Measurements from ENCODE around the gene TMEM50B.
"Not testable (repeated sequence)": the region's sequence is repeated elsewhere in the genome, so short reads cannot be mapped to it uniquely, and the experiment has no call there.

TMEM50B gene

DNA sequence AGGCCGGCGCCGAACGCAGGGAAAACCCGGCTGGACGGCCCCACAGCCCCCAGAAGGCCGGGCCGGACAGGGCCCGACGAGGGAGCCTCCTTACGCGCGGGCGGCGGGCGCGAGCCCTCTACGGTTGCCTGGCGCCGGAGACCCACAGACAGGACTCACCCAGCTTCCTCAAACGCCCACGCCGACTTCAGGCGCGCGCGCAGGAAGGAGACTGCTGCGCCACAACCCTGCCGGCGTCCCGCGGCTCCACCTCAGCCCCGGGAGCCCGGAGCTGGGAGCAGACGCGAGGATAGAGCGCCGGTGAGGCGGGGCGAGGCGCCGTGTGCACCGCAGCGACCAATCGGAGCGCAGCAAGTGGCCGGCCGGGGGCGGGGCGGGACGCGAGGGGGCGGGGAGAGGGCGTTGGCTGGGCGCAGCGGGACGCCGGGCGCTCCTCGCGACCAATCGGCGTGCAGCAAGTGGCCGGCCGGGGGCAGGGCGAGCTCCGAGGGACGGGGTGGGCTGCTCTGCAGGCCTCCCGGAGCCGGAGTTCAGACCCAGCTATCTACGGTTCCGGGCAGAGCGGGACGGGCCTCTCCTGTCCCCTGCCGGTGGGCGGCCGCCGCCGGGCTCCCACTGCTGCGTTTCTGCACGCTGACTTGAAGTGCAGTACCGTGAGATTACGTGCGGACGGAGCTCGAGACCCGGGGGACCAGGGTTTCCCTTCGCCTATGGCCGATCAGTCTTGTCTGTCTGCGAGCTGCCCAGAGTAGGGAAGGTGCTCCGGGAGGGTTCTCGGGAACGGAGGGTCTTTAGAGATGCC is at the start of gene TMEM50B:
Gene TMEM50B (minus strand): TSS at position 296 of the 802 bp plus-strand sequence. CDS start 11,089 bp downstream, outside the sequence.
- peak; percentile 95 to 98 for ATAC-seq

DNA sequence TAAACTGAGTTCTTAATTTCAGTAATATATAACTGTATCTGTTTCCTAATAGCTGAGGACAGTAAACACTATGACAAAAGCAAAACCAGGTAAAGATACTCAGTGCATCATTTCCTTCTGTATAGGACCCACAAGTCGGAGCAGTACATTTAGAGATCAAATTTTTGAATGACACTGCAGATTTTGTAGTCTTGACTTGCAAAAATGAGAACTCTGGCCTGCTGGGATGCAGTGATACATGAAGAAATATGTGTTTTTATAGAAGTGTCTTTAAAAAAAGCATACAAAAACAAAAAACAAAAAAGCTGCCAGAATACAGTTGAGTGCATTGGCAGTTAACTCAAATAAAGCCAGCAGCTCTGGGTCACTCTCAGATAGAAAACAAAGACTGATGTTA is 43.2 kb upstream of the TMEM50B start:
- ATAC-seq, result no peak

GRCh38 chr21:33522297-33522952 is 42.7 kb upstream of the TMEM50B start:
- no peak for ATAC-seq

DNA sequence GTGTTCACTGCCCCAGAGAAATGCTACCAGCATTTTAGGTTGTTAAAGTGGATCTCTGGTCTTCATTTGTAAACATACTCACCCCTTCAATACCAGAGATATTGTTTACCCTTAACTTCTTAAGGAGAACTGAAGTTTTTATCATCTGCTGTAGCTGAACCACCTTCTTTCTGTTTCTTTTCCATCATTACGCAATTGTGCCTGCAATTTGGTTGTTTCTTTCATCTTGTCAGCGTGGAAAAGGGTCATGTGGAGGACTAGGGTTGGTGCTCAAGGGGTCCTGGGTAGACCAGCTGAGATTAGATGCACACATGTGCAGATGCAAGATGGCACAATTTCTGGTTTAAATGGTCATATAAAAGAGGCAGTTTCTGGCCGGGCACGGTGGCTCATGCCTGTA is 39.1 kb upstream of the TMEM50B start:
- ATAC-seq, result no peak

GRCh38 chr21:33514229-33514628 is 34.5 kb upstream of the TMEM50B start:
- peak; percentile 38 to 53 for ATAC-seq

DNA sequence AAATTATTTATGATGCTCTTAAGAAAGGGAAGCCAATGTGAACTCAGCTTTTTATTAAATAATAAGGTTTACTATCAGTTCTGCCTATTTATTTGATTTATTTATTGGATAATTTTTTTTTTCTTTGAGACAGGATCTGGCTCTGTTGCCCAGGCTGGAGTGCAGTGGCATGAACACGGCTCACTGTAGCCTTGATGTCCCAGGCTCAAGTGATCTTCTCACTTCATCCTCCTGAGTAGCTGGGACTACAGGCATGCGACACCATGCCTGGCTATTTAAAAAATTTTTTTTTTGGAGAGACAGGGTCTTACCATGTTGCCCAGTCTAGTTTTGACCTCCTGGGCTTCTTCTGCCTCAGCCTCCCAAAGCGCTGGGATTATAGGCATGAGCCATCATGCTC is 32.7 kb upstream of the TMEM50B start:
- ATAC-seq, result no peak

DNA sequence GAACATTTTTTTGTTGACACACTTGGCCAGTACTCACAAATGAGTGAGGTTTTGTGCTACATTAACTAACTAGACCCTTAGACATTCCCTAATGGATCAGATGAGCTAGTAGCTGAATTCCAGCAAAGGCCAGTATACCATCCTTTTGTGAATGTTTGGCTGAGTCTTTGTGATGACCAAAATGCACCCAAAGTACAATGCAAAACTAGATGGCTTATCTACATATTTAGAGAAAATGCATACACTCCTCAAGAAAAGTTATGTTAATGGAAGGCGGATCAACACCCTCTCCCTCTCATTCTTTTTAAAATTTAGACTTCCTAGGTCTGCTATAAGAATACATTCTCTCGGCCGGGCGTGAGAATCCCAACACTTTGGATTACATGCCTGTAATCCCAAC is 31.9 kb upstream of the TMEM50B start:
- no peak for ATAC-seq

GRCh38 chr21:33510826-33511225 is 31.1 kb upstream of the TMEM50B start:
- ATAC-seq, result no peak

GRCh38 chr21:33507003-33507402 is 27.2 kb upstream of the TMEM50B start:
- ATAC-seq, result not testable (repeated sequence)

- ATAC-seq, result no peak
Observed at GRCh38 chr21:33505833-33506232, 26.1 kb upstream of the TMEM50B start.

- ATAC-seq, result no peak
Observed at GRCh38 chr21:33496345-33496744, 16.6 kb upstream of the TMEM50B start.

GRCh38 chr21:33495743-33496142 is 16.0 kb upstream of the TMEM50B start:
- ATAC-seq, result no peak

DNA sequence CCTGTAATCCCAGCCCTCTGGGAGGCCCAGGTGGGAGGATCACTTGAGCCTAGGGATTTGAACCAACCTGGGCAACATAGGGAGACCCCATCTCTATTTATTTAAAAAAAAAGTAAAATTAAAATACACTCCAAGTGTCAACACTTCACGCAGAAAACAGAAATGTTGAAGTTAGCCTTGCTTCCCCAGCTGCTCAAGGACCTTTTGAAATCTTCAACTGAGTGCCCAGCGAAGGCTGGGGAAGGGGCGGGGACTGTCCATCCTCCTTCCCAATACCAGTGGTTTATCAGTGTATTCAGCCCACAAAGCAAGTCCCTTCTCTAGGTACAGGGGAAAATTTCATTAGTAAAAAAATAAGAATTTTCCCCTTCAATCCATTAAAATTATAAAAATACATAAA is 14.0 kb upstream of the TMEM50B start:
- no peak for ATAC-seq

GRCh38 chr21:33492571-33492970 is 12.8 kb upstream of the TMEM50B start:
- no peak for ATAC-seq

- ATAC-seq, result peak; percentile 98
Observed at GRCh38 chr21:33491373-33492102, 11.8 kb upstream of the TMEM50B start, which contains the start of gene DNAJC28. DNAJC28 (minus strand) TSS chr21:33491716; CDS start chr21:33489393, 2,323 bp downstream.

GRCh38 chr21:33490991-33491372 is 11.2 kb upstream of the TMEM50B start:
- ATAC-seq, result no peak

DNA sequence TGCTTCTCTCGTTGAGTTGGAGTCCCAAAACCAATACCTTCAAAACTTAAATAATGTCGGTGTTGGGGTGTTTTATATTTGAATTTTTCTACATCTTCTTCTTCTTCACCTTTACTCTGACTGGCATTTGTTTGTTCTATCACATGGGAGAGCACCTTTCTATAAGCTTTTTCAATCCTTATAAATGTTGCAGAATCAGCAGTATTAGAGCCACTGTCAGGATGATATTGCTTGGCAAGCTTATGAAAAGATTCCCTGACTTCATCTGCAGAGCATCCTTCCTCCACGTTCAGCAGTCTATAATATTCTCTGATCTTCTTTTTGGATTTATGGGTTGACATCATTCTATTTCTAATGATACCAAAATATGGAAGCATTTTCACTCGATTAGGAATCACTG is 9.2 kb upstream of the TMEM50B start:
- no peak for ATAC-seq

- ATAC-seq, result no peak
Observed at GRCh38 chr21:33487996-33488395, 8.2 kb upstream of the TMEM50B start.

DNA sequence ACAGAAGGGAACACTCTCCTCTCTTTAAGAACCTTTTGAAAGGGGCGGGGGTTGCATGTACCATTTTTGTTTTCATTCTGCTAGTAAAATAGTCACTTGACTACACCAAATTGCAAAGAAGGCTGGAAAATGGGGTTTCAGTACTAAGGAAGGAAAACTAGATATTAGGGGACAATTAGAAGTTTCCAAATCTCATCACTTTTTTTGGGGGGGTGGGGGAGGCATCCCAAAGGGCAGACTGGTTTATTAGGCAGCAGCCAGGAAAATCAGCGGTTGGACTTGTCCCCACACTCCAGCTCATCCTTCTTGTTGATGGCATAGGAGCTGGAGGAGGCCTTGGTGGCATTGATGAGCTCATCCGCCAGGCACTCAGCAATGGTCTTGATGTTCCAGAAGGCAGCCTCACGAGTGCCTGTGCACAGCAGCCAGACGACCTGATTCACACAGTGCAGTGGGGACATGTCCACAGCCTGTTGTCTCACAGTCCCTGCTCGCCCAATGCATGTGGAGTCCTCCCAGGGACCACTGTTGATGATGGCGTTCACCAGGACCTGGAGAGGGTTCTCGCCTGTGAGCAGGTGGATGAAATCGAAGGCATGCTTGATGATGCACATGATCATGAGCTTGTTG is 1.7 kb upstream of the TMEM50B start:
- ATAC-seq, result no peak

DNA sequence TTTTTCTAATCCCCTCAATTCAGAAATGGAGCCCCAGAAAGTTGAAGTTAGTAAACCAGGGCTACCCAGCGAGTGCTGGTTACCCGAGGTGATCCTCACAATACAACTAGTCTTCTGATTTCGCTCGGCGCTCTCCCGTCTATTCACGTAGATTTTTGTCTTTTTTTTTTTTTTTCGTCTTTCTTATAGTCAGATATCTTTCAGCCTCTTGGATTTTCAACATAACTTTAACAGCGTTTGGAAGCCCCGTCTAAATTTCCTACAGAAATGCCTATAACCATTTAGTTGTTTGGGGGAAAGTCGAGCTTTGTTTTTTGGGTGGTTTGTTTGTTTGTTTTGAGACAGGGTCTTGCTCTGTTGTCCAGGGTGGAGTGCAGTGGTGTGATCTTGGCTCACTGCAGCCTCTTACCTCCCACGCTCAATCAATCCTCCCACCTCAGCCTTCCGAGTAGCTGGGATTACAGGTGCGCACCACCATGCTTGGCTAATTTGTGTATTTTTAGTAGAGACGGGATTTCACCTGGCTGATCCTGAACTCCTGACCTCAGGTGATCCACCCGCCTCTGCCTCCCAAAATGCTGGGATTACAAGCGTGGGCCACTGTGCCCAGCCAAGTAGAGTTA is 818 bp upstream of the TMEM50B start:
- no peak for ATAC-seq

- ATAC-seq, result peak; percentile 5 to 6
Observed at GRCh38 chr21:33478935-33479678, 667 bp downstream of the TMEM50B start.

- no peak for ATAC-seq
Observed at GRCh38 chr21:33478182-33478581, 1.6 kb downstream of the TMEM50B start.
